CD4-positive, alpha-beta T cell treated with Interleukin-6 for 4 hours (primary cell): ENCODE data around the gene KRT5.
"Not testable (repeated sequence)": the region's sequence is repeated elsewhere in the genome, so short reads cannot be mapped to it uniquely, and the experiment has no call there.

Experiments used
- DNase-seq: peaks from one replicate; pipeline ENCODE4 v3.0.0-alpha.2; 2020; ENCODE audit warnings: mixed read lengths

Gene KRT5

DNA sequence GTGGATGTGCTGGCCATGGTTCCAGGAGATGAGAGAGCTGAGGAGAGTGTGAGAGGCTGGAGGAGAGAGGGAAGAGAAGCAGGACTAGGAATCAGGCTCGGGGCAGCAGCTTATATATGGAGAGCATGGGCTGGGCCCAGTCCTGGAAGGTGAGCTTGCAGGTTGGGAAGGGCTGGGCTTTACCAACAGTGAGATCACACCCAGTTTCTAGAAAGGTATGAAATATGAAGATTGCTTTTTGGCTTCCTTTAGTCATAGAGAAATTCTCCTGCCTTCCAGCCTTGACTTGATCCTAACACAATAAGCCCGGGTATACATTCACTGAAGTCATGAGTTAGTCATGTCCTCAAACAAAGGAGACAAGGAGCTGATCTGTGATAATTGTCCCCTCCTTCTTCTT is 27.0 kb downstream of the KRT5 start, which contains the start of gene KRT6A:
Gene KRT6A, minus strand, starts transcription at position 86 of the 400 bp plus-strand sequence. Its CDS starts 69 bp downstream, at position 17.
- no peak for DNase-seq

DNA sequence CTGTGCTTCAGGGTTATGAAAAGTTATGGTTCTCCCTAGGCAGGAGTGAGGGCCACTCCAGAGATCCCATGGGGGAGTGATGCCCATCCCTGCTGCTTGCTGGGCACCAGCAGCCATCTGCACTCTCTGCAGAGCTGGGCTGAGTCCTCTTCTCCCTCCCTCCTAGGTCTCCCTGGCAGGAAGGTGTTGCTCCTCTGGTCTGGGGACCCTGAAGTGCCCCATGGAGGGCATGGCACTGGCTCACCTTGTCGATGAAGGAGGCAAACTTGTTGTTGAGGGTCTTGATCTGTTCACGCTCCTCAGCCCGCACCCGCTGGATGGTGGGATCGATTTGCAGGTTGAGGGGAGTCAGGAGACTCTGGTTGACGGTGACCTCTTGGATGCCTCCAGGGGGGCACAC is 27.8 kb downstream of the KRT5 start:
- not testable (repeated sequence) for DNase-seq

DNA sequence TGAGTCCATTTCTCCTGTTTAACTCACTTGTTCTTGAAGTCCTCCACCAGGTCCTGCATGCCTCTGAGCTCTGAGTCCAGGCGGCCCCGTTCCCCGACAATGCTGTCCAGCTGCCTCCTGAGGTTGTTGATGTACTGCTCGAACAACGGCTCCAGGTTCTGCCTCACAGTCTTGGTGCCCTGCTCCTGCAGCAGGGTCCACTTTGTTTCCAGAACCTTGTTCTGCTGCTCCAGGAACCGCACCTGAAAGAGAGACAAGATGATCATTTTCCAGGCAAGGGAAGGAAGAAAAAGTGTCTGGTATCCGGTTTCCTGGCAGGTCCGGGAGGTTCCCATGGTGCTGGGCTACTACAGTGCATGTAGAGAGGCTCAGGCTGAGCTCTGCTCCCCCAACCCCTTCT is 28.7 kb downstream of the KRT5 start:
- DNase-seq, result not testable (repeated sequence)

DNA sequence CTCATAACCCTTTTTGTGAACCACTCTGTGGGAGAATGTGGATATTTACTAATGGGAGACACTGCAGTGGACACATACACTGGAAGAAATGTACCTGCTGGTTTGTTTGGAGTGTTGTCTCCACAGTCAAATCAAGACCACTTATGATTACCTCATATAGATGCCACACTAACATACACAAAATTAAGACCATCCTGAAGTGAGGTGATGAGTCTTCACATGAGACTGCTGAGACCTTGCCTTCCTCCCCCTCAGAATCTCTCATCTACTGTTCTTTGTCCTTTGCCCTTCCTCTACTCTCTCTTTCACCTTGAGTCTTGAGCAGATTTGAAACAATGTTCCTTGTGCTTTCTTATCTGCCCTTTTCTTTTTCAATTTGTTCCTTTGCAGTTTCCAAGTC is 31.5 kb downstream of the KRT5 start:
- DNase-seq, result no peak

DNA sequence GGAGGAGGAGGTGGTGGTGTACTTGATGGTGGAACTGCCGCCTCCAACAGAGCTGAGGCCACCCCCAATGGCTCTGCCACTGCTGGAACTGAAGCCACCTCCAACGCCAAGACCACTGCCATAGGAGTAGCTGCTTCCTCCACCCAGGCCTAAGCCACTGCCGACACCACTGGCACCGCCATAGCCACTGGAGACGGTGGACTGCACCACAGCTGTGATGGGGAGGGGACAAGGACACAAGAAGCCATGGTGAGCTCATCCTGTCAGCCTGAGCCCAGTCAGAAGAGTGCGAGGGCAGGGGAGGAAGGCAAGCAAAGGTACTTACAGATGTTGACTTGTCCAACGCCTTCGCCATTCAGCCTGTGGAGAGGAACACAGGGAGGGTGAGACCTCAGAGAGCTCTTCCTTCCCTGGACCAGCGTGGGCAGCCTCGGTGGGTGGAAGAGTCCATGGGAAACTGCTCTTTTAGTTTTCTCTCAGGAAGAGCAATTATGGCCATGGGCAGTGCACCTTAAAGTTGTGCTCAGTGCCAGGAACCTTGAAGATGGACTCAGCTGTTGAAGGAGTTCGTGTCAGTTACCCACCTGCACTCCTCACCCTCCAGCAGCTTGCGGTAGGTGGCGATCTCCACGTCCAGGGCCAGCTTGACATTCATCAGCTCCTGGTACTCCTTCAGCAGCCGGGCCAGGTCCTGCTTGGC is 32.3 kb downstream of the KRT5 start:
- not testable (repeated sequence) for DNase-seq

DNA sequence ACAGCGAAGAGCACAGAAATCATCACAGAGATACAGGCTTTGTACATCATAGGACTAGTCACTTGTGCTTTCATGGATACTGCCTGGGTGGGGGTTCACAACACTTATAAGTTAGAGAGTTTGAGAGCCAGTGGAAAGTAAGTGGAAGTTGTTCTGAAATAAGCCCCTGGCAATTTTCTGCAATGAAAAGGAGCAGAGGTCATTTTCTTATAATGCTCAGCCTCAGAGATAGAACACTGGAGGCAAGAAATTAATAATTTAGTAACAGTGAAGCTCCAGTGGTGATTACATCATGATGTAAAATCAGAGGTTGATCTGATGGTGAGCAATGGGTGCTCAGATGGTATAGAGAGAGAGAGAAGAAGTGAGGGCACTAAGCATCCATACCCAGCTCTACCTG is 33.0 kb downstream of the KRT5 start:
- DNase-seq, result no peak

DNA sequence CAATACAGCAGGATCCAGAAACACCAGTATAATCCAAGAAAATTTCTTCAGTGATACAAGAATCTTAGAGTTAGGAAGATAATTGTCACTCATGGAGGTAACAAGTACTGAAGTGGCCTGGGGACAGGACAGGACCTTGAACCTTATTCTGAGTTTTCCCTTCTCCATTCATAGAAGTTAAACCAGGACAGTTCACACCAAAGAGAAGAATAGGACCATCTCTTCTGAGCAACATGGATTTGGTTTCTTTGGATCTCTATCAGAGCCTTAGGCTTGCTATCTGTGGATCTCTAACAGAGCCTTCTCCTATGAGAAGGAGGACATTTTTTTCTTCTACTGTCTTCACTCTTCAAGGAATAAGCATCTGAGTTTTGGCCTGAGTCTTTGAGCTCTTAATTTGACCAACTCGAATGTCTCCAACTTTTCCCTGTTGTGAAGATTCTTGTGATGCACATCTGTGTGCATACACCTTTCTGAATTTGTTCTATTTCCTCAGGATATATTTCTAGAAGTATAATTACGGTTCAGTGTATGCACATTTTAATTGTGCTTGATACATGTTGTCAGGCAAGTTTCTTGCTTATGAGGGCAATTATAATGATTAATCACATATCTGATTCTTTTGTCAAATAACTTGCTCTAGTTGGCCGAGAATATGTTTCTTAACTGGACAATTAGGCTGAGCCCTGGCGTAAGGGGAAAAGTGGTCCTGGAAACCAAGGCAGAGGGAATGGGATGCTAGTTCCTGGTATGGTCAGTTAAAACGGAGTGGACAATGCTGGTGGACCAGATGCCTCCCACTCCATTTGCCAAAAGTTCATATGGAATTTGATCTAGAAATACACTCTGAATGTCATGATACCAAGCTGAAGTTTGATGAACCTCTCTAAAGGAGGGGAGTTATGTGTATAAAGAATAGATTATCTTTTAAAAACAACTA is 33.8 kb downstream of the KRT5 start:
- no peak for DNase-seq

DNA sequence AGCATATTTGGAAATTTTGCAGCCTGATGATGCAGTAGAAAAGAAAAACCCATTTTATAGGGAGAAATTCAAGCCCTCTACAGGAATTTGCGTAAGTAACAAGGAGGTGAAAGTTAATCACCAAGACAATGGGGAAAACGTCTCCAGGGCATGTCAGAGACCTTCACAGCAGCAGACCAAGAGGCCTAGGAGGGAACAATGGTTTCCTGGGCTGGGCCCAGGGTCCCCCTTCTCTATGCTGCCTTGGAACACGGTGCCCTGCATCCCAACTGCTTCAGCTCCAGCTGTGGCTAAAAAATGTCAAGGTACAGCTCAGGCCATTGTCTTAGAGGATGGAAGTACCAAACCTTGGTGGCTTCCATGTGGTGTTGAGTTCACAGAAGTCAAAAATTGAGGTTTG is 40.1 kb downstream of the KRT5 start:
- DNase-seq, result no peak

DNA sequence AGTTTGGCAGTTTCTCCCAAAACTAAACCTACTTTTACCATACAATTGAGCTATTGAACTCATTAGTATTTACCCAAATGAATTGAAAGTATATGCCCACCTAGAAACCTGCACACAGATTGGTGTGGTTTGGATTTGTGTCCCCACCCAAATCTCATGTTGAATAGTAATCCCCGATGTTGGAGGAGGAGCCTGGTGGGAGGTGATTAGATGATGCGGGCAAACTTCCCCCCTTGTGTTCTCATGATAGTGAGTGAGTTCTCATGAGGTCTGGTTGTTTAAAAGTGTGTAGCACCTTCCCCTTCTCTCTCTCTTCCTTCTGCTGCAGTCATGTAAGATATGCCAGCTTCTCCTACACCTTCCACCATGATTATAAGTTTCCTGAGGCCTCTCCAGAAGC is 42.5 kb downstream of the KRT5 start:
- DNase-seq, result no peak

DNA sequence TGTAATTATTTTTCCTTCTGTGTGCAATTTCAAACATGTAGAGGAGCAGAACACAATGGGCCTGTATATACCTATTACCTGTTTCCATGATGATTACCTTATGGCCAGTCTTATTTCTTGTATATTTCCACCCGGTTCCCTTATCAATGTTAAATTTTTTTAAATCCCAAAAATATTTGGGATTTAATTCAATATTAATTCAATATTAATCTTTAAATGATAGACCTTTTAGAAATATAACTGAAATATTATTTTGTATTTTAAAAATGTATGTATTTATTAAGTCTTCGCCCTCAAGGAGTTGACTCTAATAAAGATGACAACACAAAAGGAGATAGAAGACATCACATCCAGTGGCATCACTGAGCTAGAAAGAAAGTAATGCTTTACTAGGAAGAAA is 46.0 kb downstream of the KRT5 start:
- no peak for DNase-seq

DNA sequence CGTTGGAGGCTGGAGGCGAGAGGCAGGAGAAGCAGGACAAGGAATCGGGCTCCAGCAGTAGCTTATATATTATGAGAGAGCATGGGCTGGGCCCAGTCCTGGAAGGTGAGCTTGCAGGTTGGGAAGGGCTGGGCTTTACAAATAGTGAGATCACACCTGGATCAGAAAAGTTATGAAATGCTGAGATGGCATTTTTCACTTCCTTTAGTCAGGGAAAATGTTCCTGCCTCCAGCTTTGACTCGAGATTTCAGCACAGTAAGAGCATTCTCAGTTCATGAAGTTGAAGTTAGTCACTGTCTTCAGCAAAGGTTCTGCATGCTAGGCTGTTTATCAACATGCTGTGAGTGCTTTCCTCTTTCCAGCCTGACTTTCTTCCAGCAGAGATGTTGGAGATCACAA is 46.4 kb downstream of the KRT5 start, which contains the start of gene KRT6C:
Gene KRT6C, minus strand, starts transcription at position 38 of the 400 bp plus-strand sequence. CDS start 68 bp downstream, outside the sequence.
- no peak for DNase-seq

DNA sequence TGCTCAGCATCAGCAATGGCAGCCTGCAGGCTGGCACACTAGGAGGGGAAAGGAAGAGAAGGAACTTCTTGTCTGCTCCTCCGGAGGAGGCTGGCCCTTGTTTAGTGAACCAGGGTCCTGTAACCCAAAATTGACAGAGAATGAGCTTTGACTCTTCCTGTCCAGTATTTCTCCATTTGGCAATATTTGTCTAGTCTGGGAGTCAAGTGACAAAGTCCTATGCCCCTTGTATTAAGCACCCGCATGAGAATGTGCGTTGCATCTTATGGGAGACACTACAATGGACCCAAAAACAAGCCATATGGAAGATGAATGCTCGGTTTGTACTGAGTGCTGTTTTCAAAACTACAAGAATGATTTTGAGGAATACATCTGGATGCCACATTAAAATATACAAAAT is 50.3 kb downstream of the KRT5 start:
- no peak for DNase-seq

DNA sequence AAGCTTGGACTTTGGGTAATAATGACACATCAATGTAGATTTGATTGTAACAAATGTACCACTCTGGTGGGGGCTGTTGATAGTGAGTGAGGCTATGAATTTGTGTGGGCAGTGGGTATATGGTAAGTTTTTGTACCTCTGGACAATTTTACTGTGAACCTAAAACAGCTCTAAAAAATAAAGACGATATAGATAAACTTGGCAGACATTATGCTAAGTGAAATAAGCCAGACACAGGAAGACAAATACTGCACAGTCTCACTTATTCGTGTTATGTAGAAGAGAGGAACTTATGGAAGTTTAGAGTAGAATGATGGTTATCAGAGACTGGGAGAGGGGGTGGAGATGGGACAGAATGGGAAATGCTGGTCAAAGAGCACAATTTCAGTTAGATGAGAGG is 55.3 kb downstream of the KRT5 start:
- no peak for DNase-seq
